Endothelial cell (in vitro differentiated cells): ENCODE results near the gene ELMOD1. TPM values are rescaled to one million over a fixed set of nuclear protein-coding genes. Genes with fewer than 3 reads are reported as not detected.

Experiments
- DNase-seq: peaks from one replicate; pipeline ENCODE4 v3.0.0; 2021; ENCODE audit warnings: low spot score
- H3K27ac Mint-ChIP-seq: one replicate; pipeline ENCODE4 v1.8.0; 2021; ENCODE audit warnings: mixed read lengths, inconsistent platforms; ENCODE audit not compliant: unreplicated experiment
- H3K27me3 Mint-ChIP-seq: one replicate; pipeline ENCODE4 v1.8.0; 2021; ENCODE audit warnings: mild to moderate bottlenecking, moderate library complexity, mixed read lengths, inconsistent platforms; ENCODE audit not compliant: unreplicated experiment
- H3K36me3 Mint-ChIP-seq: one replicate; pipeline ENCODE4 v1.8.0; 2021; ENCODE audit warnings: mild to moderate bottlenecking, low read depth, mixed read lengths, inconsistent platforms; ENCODE audit not compliant: unreplicated experiment
- H3K4me1 Mint-ChIP-seq: one replicate; pipeline ENCODE4 v1.8.0; 2021; ENCODE audit warnings: mild to moderate bottlenecking, mixed read lengths, inconsistent platforms; ENCODE audit not compliant: unreplicated experiment
- H3K4me3 Mint-ChIP-seq: one replicate; pipeline ENCODE4 v1.8.0; 2021; ENCODE audit warnings: mild to moderate bottlenecking, mixed read lengths, inconsistent platforms; ENCODE audit not compliant: unreplicated experiment
- H3K9me3 Mint-ChIP-seq: one replicate; pipeline ENCODE4 v1.8.0; 2021; ENCODE audit warnings: mixed read lengths, inconsistent platforms; ENCODE audit not compliant: unreplicated experiment
- total RNA-seq: library from RNA; stranded (reverse); fragmentation: NEBNext Ultra II Directional; extraction: Animal tissue kit (Norgen Biotek cat#: 25700); gene quantifications from one replicate; pipeline ENCODE4 v1.2.1, GENCODE V29; 2021; ENCODE audit not compliant: unreplicated experiment
- TF ChIP-seq, protein P1 (sequence below): fragments of 200-600 bp; sonication (generic); IDR thresholded peaks from one replicate; pipeline ENCODE4 v1.5.0; 2021; ENCODE audit warnings: antibody characterized with exemption; ENCODE audit not compliant: unreplicated experiment

ELMOD1 gene
- total RNA-seq, 1 donor from 2014 or later = 0.51 TPM

DNA sequence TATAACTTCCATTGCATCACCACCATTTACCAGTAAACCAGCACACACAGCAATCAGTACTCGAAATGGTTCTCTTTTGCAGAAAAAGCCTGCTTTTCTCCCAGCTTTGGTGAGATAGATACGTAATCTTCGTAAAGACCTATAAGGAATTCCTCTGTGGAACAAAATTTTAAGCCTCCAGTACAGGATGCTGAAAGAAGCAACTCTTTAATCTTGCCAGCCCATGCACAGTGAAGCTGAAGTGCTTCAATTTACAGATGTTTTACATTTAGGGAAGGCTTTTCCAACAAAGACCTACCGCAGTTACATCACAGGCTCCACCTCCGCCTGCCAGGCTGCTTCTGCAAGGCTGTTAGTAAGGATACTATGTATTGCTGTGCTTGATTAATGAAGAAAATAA, 1.9 kb downstream of the ELMOD1 start:
- DNase-seq = no peak
- H3K9me3 Mint-ChIP-seq = no peaks in the 10 kb centered on the region
- no peak overlapping the region for H3K4me3 Mint-ChIP-seq
- H3K27ac Mint-ChIP-seq = no peak overlapping the region
- H3K4me1 Mint-ChIP-seq = peaks cover 10% of the 10 kb centered on the region
- peaks cover 17% of the 10 kb centered on the region for H3K27me3 Mint-ChIP-seq
- TF ChIP-seq, protein P1, sequence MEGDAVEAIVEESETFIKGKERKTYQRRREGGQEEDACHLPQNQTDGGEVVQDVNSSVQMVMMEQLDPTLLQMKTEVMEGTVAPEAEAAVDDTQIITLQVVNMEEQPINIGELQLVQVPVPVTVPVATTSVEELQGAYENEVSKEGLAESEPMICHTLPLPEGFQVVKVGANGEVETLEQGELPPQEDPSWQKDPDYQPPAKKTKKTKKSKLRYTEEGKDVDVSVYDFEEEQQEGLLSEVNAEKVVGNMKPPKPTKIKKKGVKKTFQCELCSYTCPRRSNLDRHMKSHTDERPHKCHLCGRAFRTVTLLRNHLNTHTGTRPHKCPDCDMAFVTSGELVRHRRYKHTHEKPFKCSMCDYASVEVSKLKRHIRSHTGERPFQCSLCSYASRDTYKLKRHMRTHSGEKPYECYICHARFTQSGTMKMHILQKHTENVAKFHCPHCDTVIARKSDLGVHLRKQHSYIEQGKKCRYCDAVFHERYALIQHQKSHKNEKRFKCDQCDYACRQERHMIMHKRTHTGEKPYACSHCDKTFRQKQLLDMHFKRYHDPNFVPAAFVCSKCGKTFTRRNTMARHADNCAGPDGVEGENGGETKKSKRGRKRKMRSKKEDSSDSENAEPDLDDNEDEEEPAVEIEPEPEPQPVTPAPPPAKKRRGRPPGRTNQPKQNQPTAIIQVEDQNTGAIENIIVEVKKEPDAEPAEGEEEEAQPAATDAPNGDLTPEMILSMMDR = no peak
- no peaks in the 10 kb centered on the region for H3K36me3 Mint-ChIP-seq

DNA sequence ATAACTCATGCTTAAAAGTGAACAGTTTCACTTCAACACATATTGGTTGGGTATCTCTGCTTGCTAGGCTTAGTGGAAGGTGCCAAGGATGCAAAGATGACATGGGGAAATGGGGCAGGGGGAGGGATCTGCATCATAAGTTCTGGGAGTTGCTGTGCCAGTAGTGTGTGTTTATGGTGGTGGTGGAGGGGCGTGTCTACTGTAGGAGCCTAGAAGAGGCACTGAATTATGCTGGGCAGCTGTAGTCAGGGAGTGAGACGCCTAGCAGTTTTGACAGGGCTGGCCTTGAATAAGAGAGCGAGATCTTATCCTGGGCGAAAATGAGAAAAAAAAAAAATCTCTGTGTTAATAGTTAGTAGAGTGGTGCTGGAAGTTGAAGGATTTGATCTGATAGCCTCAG, 3.0 kb downstream of the ELMOD1 start:
- no peak for DNase-seq
- Mint-ChIP-seq H3K4me3 (no peak overlapping the region), H3K27me3 (peaks cover 16% of the 10 kb centered on the region), H3K27ac (no peak overlapping the region), H3K36me3 (no peaks in the 10 kb centered on the region), H3K4me1 (peaks cover 10% of the 10 kb centered on the region), H3K9me3 (no peaks in the 10 kb centered on the region)
- TF ChIP-seq, protein P1 = no peak

DNA sequence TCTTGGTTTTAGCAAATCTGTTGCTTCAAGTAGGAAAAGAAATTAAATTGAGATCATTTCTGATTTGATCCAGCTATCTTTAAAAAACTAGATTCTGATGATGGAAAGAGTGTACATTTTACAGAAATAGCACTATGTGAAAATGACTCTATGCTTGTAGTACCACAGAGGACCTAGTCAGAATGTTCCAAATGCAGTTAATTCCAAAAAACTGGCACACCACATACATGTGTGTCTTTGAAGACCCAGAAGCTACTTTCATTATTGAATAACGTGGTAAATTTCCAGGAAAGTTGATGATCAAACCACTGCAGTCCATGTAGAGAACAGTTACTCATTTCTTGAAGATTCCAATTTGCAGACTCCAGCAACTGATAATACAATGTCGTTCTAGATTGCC, 3.8 kb downstream of the ELMOD1 start:
- no peak overlapping the region for H3K4me3 Mint-ChIP-seq
- H3K36me3 Mint-ChIP-seq = no peaks in the 10 kb centered on the region
- TF ChIP-seq, protein P1 = no peak
- H3K27ac Mint-ChIP-seq = no peak overlapping the region
- DNase-seq = no peak
- H3K27me3 Mint-ChIP-seq = peaks cover 14% of the 10 kb centered on the region
- H3K4me1 Mint-ChIP-seq = peaks cover 10% of the 10 kb centered on the region
- H3K9me3 Mint-ChIP-seq = no peaks in the 10 kb centered on the region

DNA sequence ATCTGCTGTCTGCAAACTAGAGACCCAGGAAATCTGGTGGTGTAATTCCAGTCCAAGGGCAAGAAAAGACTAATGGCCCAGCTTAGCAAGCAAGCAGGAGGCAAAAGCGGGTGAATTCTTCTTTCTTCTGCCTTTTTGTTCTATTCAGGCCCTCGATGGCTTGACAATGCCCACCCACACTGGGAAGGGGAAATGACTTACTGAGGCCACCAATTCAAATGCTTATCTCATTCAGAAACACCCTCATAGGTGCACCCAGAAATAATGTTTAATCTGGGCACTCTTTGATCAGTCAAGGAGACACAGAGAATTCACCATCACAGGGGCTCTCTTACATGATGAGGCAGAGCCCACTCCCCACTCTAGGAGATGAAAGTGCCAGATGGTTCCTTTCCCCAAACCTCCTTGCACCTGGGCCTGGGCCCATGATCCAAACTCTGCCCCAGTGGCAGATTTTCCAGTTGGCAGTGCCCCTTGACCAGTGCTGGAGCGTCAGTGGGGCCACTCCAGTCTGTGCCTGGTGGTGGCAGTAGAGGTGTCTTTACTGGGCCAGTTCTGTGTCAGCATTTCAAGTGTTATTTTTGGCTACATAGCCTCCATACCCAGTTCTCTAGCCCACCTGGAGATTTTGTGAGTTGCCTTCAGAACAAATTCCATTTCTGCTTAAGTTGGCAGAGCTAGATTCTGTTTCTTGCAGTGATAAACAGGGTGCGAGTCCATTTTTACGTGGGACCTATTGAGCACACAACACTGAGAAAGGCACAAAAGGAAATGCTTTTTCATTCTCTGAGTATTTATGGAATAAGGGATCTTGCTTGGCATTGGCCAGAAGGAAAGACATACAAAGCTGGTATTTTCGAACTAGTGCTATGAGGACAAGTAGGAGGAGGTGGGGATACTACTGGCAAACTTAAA, 7.5 kb downstream of the ELMOD1 start:
- no peaks in the 10 kb centered on the region for H3K4me1 Mint-ChIP-seq
- peaks cover 3% of the 10 kb centered on the region for H3K27me3 Mint-ChIP-seq
- no peak overlapping the region for H3K27ac Mint-ChIP-seq
- H3K36me3 Mint-ChIP-seq = no peaks in the 10 kb centered on the region
- no peaks in the 10 kb centered on the region for H3K9me3 Mint-ChIP-seq
- DNase-seq = peak; percentile 58
- H3K4me3 Mint-ChIP-seq = no peak overlapping the region
- TF ChIP-seq, protein P1 = no peak
